ENCODE measurements around the gene C6orf120.

Gene C6orf120

DNA sequence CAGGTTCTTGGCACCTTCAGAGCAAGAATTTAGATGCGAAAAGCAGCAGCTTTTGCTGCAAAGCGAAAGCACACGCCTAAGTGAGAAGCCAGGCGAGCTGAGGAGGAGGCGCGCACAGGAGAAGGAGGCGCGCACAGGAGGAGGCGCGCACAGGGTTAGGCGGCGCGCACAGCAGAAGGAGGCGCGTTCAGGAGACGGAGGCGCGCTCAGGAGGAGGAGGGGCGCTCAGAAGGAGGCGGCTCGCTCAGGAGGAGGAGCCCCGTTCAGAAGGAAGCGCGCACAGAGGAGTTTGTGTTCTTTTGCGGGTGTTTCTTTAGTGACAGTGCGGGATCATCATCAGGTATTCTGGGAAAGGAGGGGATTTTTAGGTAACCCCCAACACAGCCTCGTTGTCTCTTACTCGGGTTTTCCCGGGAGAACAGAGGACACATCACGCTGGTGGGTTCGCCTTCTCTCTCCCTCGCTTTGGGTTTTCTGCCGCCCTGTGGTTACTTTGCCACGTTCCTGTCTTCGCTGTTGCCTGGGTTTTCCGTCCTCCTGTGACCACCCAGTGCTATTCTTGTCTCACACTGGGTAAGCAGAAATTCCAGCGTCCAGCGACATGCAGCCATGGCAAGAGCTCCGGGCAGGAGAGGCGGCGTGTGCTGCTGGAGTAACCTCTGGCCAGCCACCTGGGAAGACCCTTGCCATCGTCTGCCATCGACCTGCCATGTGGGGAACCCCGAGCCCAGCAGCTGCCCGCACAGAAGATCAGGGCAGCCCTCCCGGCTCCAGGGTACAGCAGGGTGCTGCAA lies 47.1 kb upstream of the C6orf120 start:
- no peak overlapping the region for H2AFZ ChIP-seq (ENCODE audit: low read length)
- no peak overlapping the region for H3K4me2 ChIP-seq (ENCODE audit: low read length)
- H3K4me3 ChIP-seq (ENCODE audit: low read depth, low read length, poor library complexity, severe bottlenecking): no peak overlapping the region
- H3K4me1 ChIP-seq (ENCODE audit: insufficient read depth, low read length, severe bottlenecking): no peaks in the 10 kb centered on the region
- TF ChIP-seq, protein P1, sequence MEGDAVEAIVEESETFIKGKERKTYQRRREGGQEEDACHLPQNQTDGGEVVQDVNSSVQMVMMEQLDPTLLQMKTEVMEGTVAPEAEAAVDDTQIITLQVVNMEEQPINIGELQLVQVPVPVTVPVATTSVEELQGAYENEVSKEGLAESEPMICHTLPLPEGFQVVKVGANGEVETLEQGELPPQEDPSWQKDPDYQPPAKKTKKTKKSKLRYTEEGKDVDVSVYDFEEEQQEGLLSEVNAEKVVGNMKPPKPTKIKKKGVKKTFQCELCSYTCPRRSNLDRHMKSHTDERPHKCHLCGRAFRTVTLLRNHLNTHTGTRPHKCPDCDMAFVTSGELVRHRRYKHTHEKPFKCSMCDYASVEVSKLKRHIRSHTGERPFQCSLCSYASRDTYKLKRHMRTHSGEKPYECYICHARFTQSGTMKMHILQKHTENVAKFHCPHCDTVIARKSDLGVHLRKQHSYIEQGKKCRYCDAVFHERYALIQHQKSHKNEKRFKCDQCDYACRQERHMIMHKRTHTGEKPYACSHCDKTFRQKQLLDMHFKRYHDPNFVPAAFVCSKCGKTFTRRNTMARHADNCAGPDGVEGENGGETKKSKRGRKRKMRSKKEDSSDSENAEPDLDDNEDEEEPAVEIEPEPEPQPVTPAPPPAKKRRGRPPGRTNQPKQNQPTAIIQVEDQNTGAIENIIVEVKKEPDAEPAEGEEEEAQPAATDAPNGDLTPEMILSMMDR (IDR thresholded peaks at IDR 0.05; ENCODE audit: low read length): no peak
- no peak for TF ChIP-seq EZH2 (IDR thresholded peaks at IDR 0.05; ENCODE audit: borderline replicate concordance, low read length)
- no peak overlapping the region for H3K9ac ChIP-seq (ENCODE audit: low read length)
- no peaks in the 10 kb centered on the region for H3K79me2 ChIP-seq (ENCODE audit: insufficient read depth, low read length)
- no peaks in the 10 kb centered on the region for H3K9me2 ChIP-seq (ENCODE audit: low read depth, low read length)
- H3K9me3 ChIP-seq (ENCODE audit: low read length): peaks cover 2% of the 10 kb centered on the region
- H3K27me3 ChIP-seq (ENCODE audit: insufficient read depth, low read length): no peaks in the 10 kb centered on the region
- no peak overlapping the region for H3K27ac ChIP-seq (ENCODE audit: low read depth, low read length, poor library complexity, severe bottlenecking)
- no peaks in the 10 kb centered on the region for H4K20me1 ChIP-seq (ENCODE audit: insufficient read depth, low read length)
- H3F3A ChIP-seq (ENCODE audit: insufficient read depth, low read length): no peaks in the 10 kb centered on the region
- H3K36me3 ChIP-seq (ENCODE audit: insufficient read depth, low read length): peaks cover 68% of the 10 kb centered on the region

DNA sequence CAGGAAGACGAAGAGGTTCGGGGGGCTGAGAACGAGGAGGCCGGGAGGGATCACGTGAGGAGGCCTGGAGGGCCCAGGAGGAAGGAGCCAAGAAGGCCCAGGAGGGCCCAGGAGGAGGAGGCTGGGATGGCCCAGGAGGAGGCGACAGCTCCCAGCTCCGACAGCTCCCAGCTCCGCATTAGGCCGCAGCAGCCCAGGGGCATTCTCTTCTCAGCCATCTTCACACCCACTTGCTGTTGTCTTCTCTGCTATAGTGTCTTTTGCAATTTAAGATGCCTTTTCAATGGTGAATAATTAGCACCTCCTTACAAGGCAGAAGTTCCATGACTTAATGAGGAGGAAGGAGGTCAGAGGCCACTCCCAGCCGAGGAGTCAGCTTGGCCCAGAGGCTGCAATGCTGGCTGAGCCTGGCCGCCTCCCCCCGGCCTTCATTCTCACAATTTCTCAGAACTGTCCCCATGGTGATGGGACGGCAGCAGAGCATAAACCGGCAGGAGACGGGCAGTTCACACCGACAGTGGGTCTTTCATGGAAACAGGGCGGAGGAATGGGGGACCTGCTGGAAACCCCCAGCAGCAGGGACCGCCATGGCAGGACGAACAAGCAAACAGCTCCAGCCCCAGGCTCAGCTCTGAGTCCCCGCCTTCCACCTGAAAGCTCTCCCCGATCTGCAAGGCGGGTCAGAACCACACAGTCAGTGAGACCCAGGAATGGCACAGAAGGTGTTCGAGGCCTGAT lies 45.2 kb upstream of the C6orf120 start:
- H3K9ac ChIP-seq (ENCODE audit: low read length): no peak overlapping the region
- no peak overlapping the region for H3K27ac ChIP-seq (ENCODE audit: low read depth, low read length, poor library complexity, severe bottlenecking)
- peaks cover 2% of the 10 kb centered on the region for H3K9me3 ChIP-seq (ENCODE audit: low read length)
- H2AFZ ChIP-seq (ENCODE audit: low read length): no peak overlapping the region
- H4K20me1 ChIP-seq (ENCODE audit: insufficient read depth, low read length): no peaks in the 10 kb centered on the region
- no peaks in the 10 kb centered on the region for H3K27me3 ChIP-seq (ENCODE audit: insufficient read depth, low read length)
- no peaks in the 10 kb centered on the region for H3K9me2 ChIP-seq (ENCODE audit: low read depth, low read length)
- no peaks in the 10 kb centered on the region for H3K79me2 ChIP-seq (ENCODE audit: insufficient read depth, low read length)
- TF ChIP-seq, protein P1 (IDR thresholded peaks at IDR 0.05; ENCODE audit: low read length): no peak
- TF ChIP-seq EZH2 (IDR thresholded peaks at IDR 0.05; ENCODE audit: borderline replicate concordance, low read length): no peak
- H3K4me2 ChIP-seq (ENCODE audit: low read length): no peak overlapping the region
- no peaks in the 10 kb centered on the region for H3F3A ChIP-seq (ENCODE audit: insufficient read depth, low read length)
- peaks cover 75% of the 10 kb centered on the region for H3K36me3 ChIP-seq (ENCODE audit: insufficient read depth, low read length)
- no peak overlapping the region for H3K4me3 ChIP-seq (ENCODE audit: low read depth, low read length, poor library complexity, severe bottlenecking)
- H3K4me1 ChIP-seq (ENCODE audit: insufficient read depth, low read length, severe bottlenecking): no peaks in the 10 kb centered on the region

DNA sequence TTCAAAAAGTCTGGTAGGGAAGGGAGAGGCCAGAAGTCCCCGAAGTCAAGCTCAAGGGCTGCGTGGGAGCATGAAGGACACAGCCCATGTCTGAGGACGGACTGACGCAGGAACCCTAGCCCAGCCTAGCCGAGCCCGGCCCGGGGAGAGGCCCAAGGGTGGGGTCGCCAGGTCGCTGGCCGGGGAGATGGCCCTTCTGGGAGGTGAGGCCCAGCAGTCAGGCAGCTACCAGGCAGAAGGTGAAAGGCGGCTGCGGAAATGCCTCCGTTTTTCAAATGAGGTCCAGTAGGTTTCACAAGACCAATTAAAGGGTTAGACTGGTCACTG lies 44.7 kb upstream of the C6orf120 start:
- H3K9me3 ChIP-seq (ENCODE audit: low read length): peaks cover 2% of the 10 kb centered on the region
- H3K4me2 ChIP-seq (ENCODE audit: low read length): no peak overlapping the region
- H3F3A ChIP-seq (ENCODE audit: insufficient read depth, low read length): no peaks in the 10 kb centered on the region
- no peak overlapping the region for H3K9ac ChIP-seq (ENCODE audit: low read length)
- H3K4me1 ChIP-seq (ENCODE audit: insufficient read depth, low read length, severe bottlenecking): no peaks in the 10 kb centered on the region
- TF ChIP-seq EZH2 (IDR thresholded peaks at IDR 0.05; ENCODE audit: borderline replicate concordance, low read length): no peak
- TF ChIP-seq, protein P1 (IDR thresholded peaks at IDR 0.05; ENCODE audit: low read length): no peak
- no peaks in the 10 kb centered on the region for H3K9me2 ChIP-seq (ENCODE audit: low read depth, low read length)
- no peak overlapping the region for H2AFZ ChIP-seq (ENCODE audit: low read length)
- H4K20me1 ChIP-seq (ENCODE audit: insufficient read depth, low read length): no peaks in the 10 kb centered on the region
- no peaks in the 10 kb centered on the region for H3K79me2 ChIP-seq (ENCODE audit: insufficient read depth, low read length)
- peaks cover 77% of the 10 kb centered on the region for H3K36me3 ChIP-seq (ENCODE audit: insufficient read depth, low read length)
- no peak overlapping the region for H3K4me3 ChIP-seq (ENCODE audit: low read depth, low read length, poor library complexity, severe bottlenecking)
- H3K27me3 ChIP-seq (ENCODE audit: insufficient read depth, low read length): no peaks in the 10 kb centered on the region
- no peak overlapping the region for H3K27ac ChIP-seq (ENCODE audit: low read depth, low read length, poor library complexity, severe bottlenecking)

Data from OCI-LY1 (cell line).